ENCODE measurements around the gene PTPN11. TPM values are rescaled to one million over a fixed set of nuclear protein-coding genes. Genes with fewer than 3 reads are reported as not detected.

The PTPN11 gene
- total RNA-seq, 2 experiments from 2014 or later, result 56.2 to 123 TPM

GRCh38 chr12:112533528-112533927 lies 114.8 kb downstream of the PTPN11 start:
- Histone ChIP-seq H2AFZ (ENCODE audit: low read length) (no peak overlapping the region), H3K9me3 (ENCODE audit: low read length) (no peaks in the 10 kb centered on the region), H3K79me2 (ENCODE audit: insufficient read depth, low read depth, low read length) (no peaks in the 10 kb centered on the region), H3K4me2 (ENCODE audit: low read length) (no peak overlapping the region), H3K4me3 (ENCODE audit: low read depth, low read length, poor library complexity, severe bottlenecking) (no peak overlapping the region), H3K4me1 (ENCODE audit: insufficient read depth, low read length, poor library complexity, severe bottlenecking) (no peaks in the 10 kb centered on the region), H3K9me2 (ENCODE audit: insufficient read depth, low read length) (no peaks in the 10 kb centered on the region), H3K27ac (ENCODE audit: low read depth, low read length, poor library complexity, severe bottlenecking) (no peak overlapping the region), H4K20me1 (ENCODE audit: insufficient read depth, low read length) (no peaks in the 10 kb centered on the region), H3K36me3 (ENCODE audit: insufficient read depth, low read length) (no peaks in the 10 kb centered on the region)
- no TSS peak for BruUV-seq (replicated peaks)
- TF ChIP-seq EZH2phosphoT487 (IDR thresholded peaks at IDR 0.05; ENCODE audit: borderline replicate concordance, low read depth, low read length) (no peak), CTCF (conservative IDR thresholded peaks at IDR 0.05; ENCODE audit: low read length) (no peak)
- DNase-seq (ENCODE audit: low spot score), result no peak
- intact Hi-C loops (cut with micrococcal nuclease; ENCODE audit: unreplicated experiment), result no loop called here
- ChIA-PET POLR2A (no interaction called here), CTCF (ENCODE audit: unreplicated experiment) (no interaction called here)

- H3K9me2 ChIP-seq (ENCODE audit: insufficient read depth, low read length), result no peaks in the 10 kb centered on the region
- CTCF ChIA-PET (ENCODE audit: unreplicated experiment), result no interaction called here
These were observed 116.3 kb downstream of the PTPN11 start for GRCh38 chr12:112535017-112535416.

More at GRCh38 chr12:112535017-112535416, 116.3 kb downstream of the PTPN11 start:
- no peak overlapping the region for H3K4me3 ChIP-seq (ENCODE audit: low read depth, low read length, poor library complexity, severe bottlenecking)
- H3K27ac ChIP-seq (ENCODE audit: low read depth, low read length, poor library complexity, severe bottlenecking), result no peak overlapping the region
- BruUV-seq (replicated peaks), result no TSS peak
- H3K36me3 ChIP-seq (ENCODE audit: insufficient read depth, low read length), result no peaks in the 10 kb centered on the region
- POLR2A ChIA-PET, result no interaction called here
- H3K9me3 ChIP-seq (ENCODE audit: low read length), result no peaks in the 10 kb centered on the region
- no peak overlapping the region for H3K4me2 ChIP-seq (ENCODE audit: low read length)
- no peaks in the 10 kb centered on the region for H3K4me1 ChIP-seq (ENCODE audit: insufficient read depth, low read length, poor library complexity, severe bottlenecking)
- no peak overlapping the region for H2AFZ ChIP-seq (ENCODE audit: low read length)
- intact Hi-C loops (cut with micrococcal nuclease; ENCODE audit: unreplicated experiment), result no loop called here
- TF ChIP-seq EZH2phosphoT487 (IDR thresholded peaks at IDR 0.05; ENCODE audit: borderline replicate concordance, low read depth, low read length) (no peak), CTCF (conservative IDR thresholded peaks at IDR 0.05; ENCODE audit: low read length) (no peak)
- no peaks in the 10 kb centered on the region for H3K79me2 ChIP-seq (ENCODE audit: insufficient read depth, low read depth, low read length)
- no peak for DNase-seq (ENCODE audit: low spot score)
- H4K20me1 ChIP-seq (ENCODE audit: insufficient read depth, low read length), result no peaks in the 10 kb centered on the region
